GM23248 (cell line): ENCODE data around the gene THOC7. TPM values are rescaled to one million over a fixed set of nuclear protein-coding genes. Genes with fewer than 3 reads are reported as not detected.

Source experiments
- DNase-seq: peaks from one replicate; pipeline ENCODE4 v3.0.0-alpha.2; 2015
- H2AFZ ChIP-seq: fragments of 200-600 bp; sonication (generic); 2 replicates; pipeline ENCODE4 v1.6.1; 2016; ENCODE audit warnings: antibody characterized with exemption
- H3F3A ChIP-seq: fragments of 200-600 bp; sonication (generic); 2 replicates; pipeline ENCODE4 v1.6.1; 2016; ENCODE audit warnings: mild to moderate bottlenecking, antibody characterized with exemption, mixed run types; ENCODE audit not compliant: insufficient read depth
- H3K27ac ChIP-seq: fragments of 200-600 bp; sonication (generic); 2 replicates; pipeline ENCODE4 v1.5.1; 2016; ENCODE audit warnings: mild to moderate bottlenecking
- H3K27me3 ChIP-seq: fragments of 200-600 bp; sonication (generic); replicated peaks from 2 replicates; pipeline ENCODE4 v1.6.1; 2016; ENCODE audit warnings: mild to moderate bottlenecking; ENCODE audit not compliant: insufficient read depth
- H3K36me3 ChIP-seq: fragments of 200-600 bp; sonication (generic); 2 replicates; pipeline ENCODE4 v1.6.1; 2016; ENCODE audit warnings: low read depth, mild to moderate bottlenecking
- H3K4me1 ChIP-seq: fragments of 200-600 bp; sonication (generic); 2 replicates; pipeline ENCODE4 v1.6.1; 2016; ENCODE audit warnings: mild to moderate bottlenecking; ENCODE audit not compliant: insufficient read depth
- H3K4me2 ChIP-seq: fragments of 200-600 bp; sonication (generic); one replicate; pipeline ENCODE4 v1.6.1; 2016; ENCODE audit warnings: mild to moderate bottlenecking; ENCODE audit not compliant: unreplicated experiment
- H3K4me3 ChIP-seq: fragments of 200-600 bp; sonication (generic); 2 replicates; pipeline ENCODE4 v1.5.1; 2016; ENCODE audit warnings: mild to moderate bottlenecking
- H3K79me2 ChIP-seq: fragments of 200-600 bp; sonication (generic); 2 replicates; pipeline ENCODE4 v1.6.1; 2016; ENCODE audit warnings: mild to moderate bottlenecking; ENCODE audit not compliant: insufficient read depth
- H3K9ac ChIP-seq: fragments of 200-600 bp; sonication (generic); 2 replicates; pipeline ENCODE4 v1.6.1; 2016; ENCODE audit warnings: mild to moderate bottlenecking
- H3K9me2 ChIP-seq: fragments of 200-600 bp; sonication (generic); 2 replicates; pipeline ENCODE4 v1.6.1; 2016; ENCODE audit warnings: mixed run types, mild to moderate bottlenecking, moderate library complexity; ENCODE audit not compliant: insufficient read depth
- H3K9me3 ChIP-seq: fragments of 200-600 bp; sonication (generic); one replicate; pipeline ENCODE4 v1.6.1; 2017; ENCODE audit warnings: low read depth
- H4K20me1 ChIP-seq: fragments of 200-600 bp; sonication (generic); 2 replicates; pipeline ENCODE4 v1.6.0; 2016; ENCODE audit not compliant: insufficient read depth
- EZH2 ChIP-seq: fragments of 200-600 bp; sonication (generic); IDR thresholded peaks from 2 replicates; pipeline ENCODE4 v1.6.1; 2018; ENCODE audit warnings: antibody characterized with exemption, mild to moderate bottlenecking; ENCODE audit not compliant: insufficient read depth, poor library complexity, severe bottlenecking
- EZH2phosphoT487 ChIP-seq: fragments of 200-600 bp; sonication (generic); IDR thresholded peaks from 2 replicates; pipeline ENCODE4 v1.6.1; 2018; ENCODE audit warnings: antibody characterized with exemption, moderate library complexity, mild to moderate bottlenecking, low read depth; ENCODE audit not compliant: insufficient read depth
- WGBS, 2 experiments: methylation state at CpG; one replicate each; pipeline ENCODE4 v1.1.6; 2015 to 2017; ENCODE audit warnings: low lambda C conversion rate in 2 of 2, low coverage in 1 of 2; ENCODE audit errors: missing lambda C conversion rate in 2 of 2; 5-methylcytosine and 5-hydroxymethylcytosine counted together
- in situ Hi-C: fragments of 300-500 bp; cut with MboI; formaldehyde crosslinking; loops from 2 replicates; pipeline ENCODE4 v1.15.0; 2020
- polyA plus RNA-seq: library from polyadenylated mRNA; unstranded; fragments of >200 nt; fragmentation: Nextera tagmentation; extraction: Ambion mirVana; gene quantifications from 2 replicates; pipeline ENCODE4 v1.2.1, GENCODE V29; 2016
- total RNA-seq: library from RNA; depleted of rRNA; stranded (reverse); fragments of >200 nt; shearing (Covaris generic); gene quantifications from 2 replicates; pipeline ENCODE4 v1.2.3, GENCODE V29; 2014

Gene THOC7
- total and polyA plus RNA-seq, 2 experiments from 2014 or later: 54.8 to 103 TPM

- H3K36me3 ChIP-seq: 0 out of 2 replicates have a peak, but pooled peaks cover 4% of the 10 kb centered on the region
- WGBS, 2 experiments: 29 to 31% methylated on average over 10 of the region's 10 CpGs
- H3K27me3 ChIP-seq: no peaks in the 10 kb centered on the region
- DNase-seq: peak; percentile 78
- no peaks in the 10 kb centered on the region for H3F3A ChIP-seq
- H3K4me1 ChIP-seq: 0 out of 2 replicates have a peak, but pooled peaks cover 2% of the 10 kb centered on the region
- H4K20me1 ChIP-seq: no peaks in the 10 kb centered on the region
- no peak overlapping the region for H3K9ac ChIP-seq
- no peaks in the 10 kb centered on the region for H3K9me3 ChIP-seq
- H2AFZ ChIP-seq: no peak overlapping the region
- TF ChIP-seq EZH2phosphoT487 (no peak), EZH2 (no peak)
- no peak overlapping the region for H3K4me2 ChIP-seq
- in situ Hi-C loops: loop anchor here (5.0 to 25.0 kb wide), 2 partner anchors 466 to 1206 kb away; no protein-coding TSS in a partner anchor
- H3K9me2 ChIP-seq: no peaks in the 10 kb centered on the region
- H3K79me2 ChIP-seq: no peaks in the 10 kb centered on the region
- no peak overlapping the region for H3K4me3 ChIP-seq
- no peak overlapping the region for H3K27ac ChIP-seq
Observed at GRCh38 chr3:63818282-63819150, 45.1 kb downstream of the THOC7 start.

GRCh38 chr3:63817225-63817624 lies 46.4 kb downstream of the THOC7 start:
- in situ Hi-C loops: loop anchor here (5.0 to 25.0 kb wide), 2 partner anchors 465 to 1205 kb away; no protein-coding TSS in a partner anchor
- 95 to 98% methylated on average over 5 of the region's 5 CpGs for WGBS, 2 experiments

GRCh38 chr3:63814237-63814636 lies 49.4 kb downstream of the THOC7 start:
- H3K79me2 ChIP-seq: no peaks in the 10 kb centered on the region
- no peak overlapping the region for H3K4me2 ChIP-seq
- no peak overlapping the region for H2AFZ ChIP-seq
- peak; percentile 4 for DNase-seq
- no peaks in the 10 kb centered on the region for H3K9me3 ChIP-seq
- no peaks in the 10 kb centered on the region for H4K20me1 ChIP-seq
- H3K27ac ChIP-seq: no peak overlapping the region
- in situ Hi-C loops: loop anchor here (25.0 kb wide), 1 partner anchor 1202 kb away; no protein-coding TSS in a partner anchor
- no peaks in the 10 kb centered on the region for H3K27me3 ChIP-seq
- H3K4me1 ChIP-seq: 0 out of 2 replicates have a peak, but pooled peaks cover 2% of the 10 kb centered on the region
- H3K9ac ChIP-seq: no peak overlapping the region
- H3F3A ChIP-seq: no peaks in the 10 kb centered on the region
- H3K4me3 ChIP-seq: no peak overlapping the region
- WGBS, 2 experiments: 74 to 80% methylated on average over 3 of the region's 3 CpGs
- H3K9me2 ChIP-seq: no peaks in the 10 kb centered on the region
- H3K36me3 ChIP-seq: no peaks in the 10 kb centered on the region
- TF ChIP-seq EZH2 (no peak), EZH2phosphoT487 (no peak)

More at GRCh38 chr3:63817225-63817624, 46.4 kb downstream of the THOC7 start:
- Histone ChIP-seq H2AFZ (no peak overlapping the region), H3F3A (no peaks in the 10 kb centered on the region), H3K9ac (no peak overlapping the region), H3K27ac (no peak overlapping the region), H4K20me1 (no peaks in the 10 kb centered on the region), H3K4me2 (no peak overlapping the region), H3K36me3 (0 out of 2 replicates have a peak, but pooled peaks cover 1% of the 10 kb centered on the region), H3K4me3 (no peak overlapping the region), H3K9me3 (no peaks in the 10 kb centered on the region), H3K4me1 (0 out of 2 replicates have a peak, but pooled peaks cover 2% of the 10 kb centered on the region), H3K79me2 (no peaks in the 10 kb centered on the region), H3K27me3 (no peaks in the 10 kb centered on the region), H3K9me2 (no peaks in the 10 kb centered on the region)
- no peak for DNase-seq
- no peak for TF ChIP-seq EZH2phosphoT487
- no peak for TF ChIP-seq EZH2

- Histone ChIP-seq H3K9me2 (no peaks in the 10 kb centered on the region), H3K4me1 (no peaks in the 10 kb centered on the region), H4K20me1 (no peaks in the 10 kb centered on the region), H3K4me3 (no peak overlapping the region), H3F3A (no peaks in the 10 kb centered on the region), H3K9me3 (no peaks in the 10 kb centered on the region), H3K27me3 (no peaks in the 10 kb centered on the region), H3K36me3 (no peaks in the 10 kb centered on the region), H2AFZ (no peak overlapping the region), H3K4me2 (no peak overlapping the region), H3K79me2 (no peaks in the 10 kb centered on the region), H3K9ac (no peak overlapping the region), H3K27ac (no peak overlapping the region)
- peak; percentile 19 for DNase-seq
- WGBS, 2 experiments: 79 to 85% methylated on average over 6 of the region's 6 CpGs
- in situ Hi-C loops: loop anchor here (25.0 kb wide), 1 partner anchor 1197 kb away; no protein-coding TSS in a partner anchor
- TF ChIP-seq EZH2 (no peak), EZH2phosphoT487 (no peak)
Observed at GRCh38 chr3:63809607-63810006, 54.0 kb downstream of the THOC7 start.
